B cell (primary cell): Measurements from ENCODE around the gene RAC3.

Source experiments
- CTCF ChIP-seq: fragments of 200-600 bp; IDR thresholded peaks from one replicate; pipeline ENCODE4 v1.8.0; 2022; ENCODE audit warnings: antibody characterized with exemption, mild to moderate bottlenecking
- EZH2 ChIP-seq: IDR thresholded peaks from 2 replicates; pipeline ENCODE4 v1.6.1; 2012; ENCODE audit warnings: borderline replicate concordance, low read depth, mild to moderate bottlenecking, moderate library complexity, low read length; ENCODE audit not compliant: insufficient read depth, poor library complexity, severe bottlenecking

- TF ChIP-seq CTCF = no peak
- TF ChIP-seq EZH2 = no peak
Observed at GRCh38 chr17:81998691-81999438, 32.6 kb upstream of the RAC3 start.
